OCI-LY3 (cell line): ENCODE data around the gene FAM53B.

Experiments used
- CTCF ChIP-seq: fragments of 200-600, 300-600 bp; sonication (generic); IDR thresholded peaks from 2 replicates; pipeline ENCODE4 v1.5.1; 2014; ENCODE audit warnings: antibody characterized with exemption, low read length, low read depth
- EZH2phosphoT487 ChIP-seq: fragments of 200-600 bp; shearing (Covaris generic); IDR thresholded peaks from 2 replicates; pipeline ENCODE4 v1.6.1; 2018; ENCODE audit warnings: antibody characterized with exemption, mixed run types, low read depth

GRCh38 chr10:124665558-124665957 is 78.6 kb downstream of the FAM53B start:
- no peak for TF ChIP-seq CTCF
- no peak for TF ChIP-seq EZH2phosphoT487
